HepG2 (cell line): ENCODE data around the gene VSX1.

Experiments
- CTCF ChIP-seq: sonication (generic); formaldehyde crosslinking; IDR thresholded peaks from 2 replicates; pipeline ENCODE4 v1.5.0; 2020; ENCODE audit warnings: mild to moderate bottlenecking, missing genetic modification reagents, moderate library complexity
- EP300 ChIP-seq, 3 experiments: sonication (generic) in 1 of 3; formaldehyde crosslinking in 1 of 3; IDR thresholded peaks; 2 replicates each; pipeline versions ENCODE4 v1.5.1 to v1.6.1; 2011 to 2020; ENCODE audit warnings: low read depth in 2 of 3, low read length in 2 of 3, borderline replicate concordance in 1 of 3, improper control_type of control experiment in 1 of 3, mild to moderate bottlenecking in 1 of 3, missing genetic modification reagents in 1 of 3, moderate library complexity in 1 of 3
- EZH2 ChIP-seq: conservative IDR thresholded peaks from 2 replicates; pipeline ENCODE4 v1.6.1; 2012; ENCODE audit warnings: mild to moderate bottlenecking, low read depth, low read length, moderate library complexity
- NFIC ChIP-seq: IDR thresholded peaks from 2 replicates; pipeline ENCODE4 v1.6.1; 2012; ENCODE audit warnings: mild to moderate bottlenecking, low read length, inconsistent platforms
- ZNF263 ChIP-seq: sonication (generic); formaldehyde crosslinking; IDR thresholded peaks from 2 replicates; pipeline ENCODE4 v1.4.0; 2020; ENCODE audit warnings: missing genetic modification reagents

GRCh38 chr20:25052255-25053194 lies 29.4 kb downstream of the VSX1 start:
- TF ChIP-seq EZH2 (no peak), ZNF263 (CRISPR knock-in tag) (no peak), EP300 (IDR thresholded peaks at IDR 0.05; ENCODE audit: low read depth in 2 of 2, low read length in 2 of 2) (no peak), EP300 (CRISPR knock-in tag; IDR thresholded peaks at IDR 0.05; ENCODE audit: borderline replicate concordance) (no peak), NFIC (no peak), CTCF (CRISPR knock-in tag) (no peak)
